A673 (cell line): ENCODE data around the gene GRID1. TPM values are rescaled to one million over a fixed set of nuclear protein-coding genes. Genes with fewer than 3 reads are reported as not detected.

ENCODE experiments used
- BruUV-seq: library from RNA; stranded (reverse); fragments of 400-500 nt; replicated peaks from 2 replicates; lab custom pipeline; 2021; lab: Mats Ljungman, UMichigan
- CTCF ChIA-PET: fragments of 300-600 bp; sonication (Branson Sonifier 250); formaldehyde crosslinking; loops from one replicate; lab custom pipeline; 2022; ENCODE audit warnings: antibody characterized with exemption; lab: Charles Lee
- POLR2A ChIA-PET: fragments of 300-600 bp; sonication (Branson Sonifier 250); formaldehyde crosslinking; loops from one replicate; lab custom pipeline; 2022; ENCODE audit warnings: antibody characterized with exemption; ENCODE audit not compliant: low non-redundant PET; lab: Charles Lee
- DNase-seq: peaks from one replicate; pipeline ENCODE4 v3.0.0-alpha.2; 2015; ENCODE audit warnings: low spot score
- H3K27ac ChIP-seq: fragments of 200-600 bp; sonication (generic); 2 replicates; pipeline ENCODE4 v1.5.1; 2016; ENCODE audit warnings: mixed run types, low read depth, mild to moderate bottlenecking, mixed read lengths, antibody characterized with exemption, low read length; ENCODE audit not compliant: poor library complexity, severe bottlenecking
- H3K27me3 ChIP-seq: fragments of 200-600 bp; sonication (generic); replicated peaks from 2 replicates; pipeline ENCODE4 v1.6.1; 2017; ENCODE audit warnings: mixed run types, low read depth, mild to moderate bottlenecking, mixed read lengths, antibody characterized with exemption, low read length; ENCODE audit not compliant: insufficient read depth, poor library complexity
- H3K36me3 ChIP-seq: fragments of 200-600 bp; sonication (generic); 2 replicates; pipeline ENCODE4 v1.6.1; 2016; ENCODE audit warnings: mixed run types, mild to moderate bottlenecking, mixed read lengths, antibody characterized with exemption, low read length; ENCODE audit not compliant: insufficient read depth, poor library complexity, severe bottlenecking
- H3K4me1 ChIP-seq: fragments of 200-600 bp; sonication (generic); 2 replicates; pipeline ENCODE4 v1.6.1; 2017; ENCODE audit warnings: mixed run types, mild to moderate bottlenecking, mixed read lengths, antibody characterized with exemption, low read length; ENCODE audit not compliant: insufficient read depth, poor library complexity, severe bottlenecking
- H3K4me3 ChIP-seq: fragments of 200-600 bp; sonication (generic); 2 replicates; pipeline ENCODE4 v1.5.1; 2016; ENCODE audit warnings: low read depth, mixed run types, mild to moderate bottlenecking, mixed read lengths, low read length; ENCODE audit not compliant: poor library complexity, severe bottlenecking
- H3K9me3 ChIP-seq: fragments of 200-600 bp; sonication (generic); 2 replicates; pipeline ENCODE4 v1.6.1; 2016; ENCODE audit warnings: mixed run types, low read depth, mild to moderate bottlenecking, mixed read lengths, antibody characterized with exemption, low read length; ENCODE audit not compliant: poor library complexity, severe bottlenecking
- EZH2 ChIP-seq: fragments of 200-600 bp; sonication (generic); IDR thresholded peaks from 2 replicates; pipeline ENCODE4 v1.6.1; 2017; ENCODE audit warnings: borderline replicate concordance, low read depth, mild to moderate bottlenecking, mixed read lengths, antibody characterized with exemption, low read length; ENCODE audit not compliant: poor library complexity, severe bottlenecking
- intact Hi-C: fragments of 100-400 bp; cut with micrococcal nuclease; formaldehyde crosslinking; loops from one replicate; pipeline ENCODE4 v1.10.0; 2022; ENCODE audit not compliant: unreplicated experiment
- total RNA-seq: library from RNA; stranded (reverse); gene quantifications from 2 replicates; pipeline ENCODE4 v1.2.3, GENCODE V29; 2021
- TF ChIP-seq, protein P1 (sequence below): fragments of 300-800, 200-600 bp; sonication (generic); conservative IDR thresholded peaks from 2 replicates; pipeline ENCODE4 v1.5.1; 2017; ENCODE audit warnings: low read depth, mild to moderate bottlenecking, antibody characterized with exemption, low read length, moderate library complexity, mixed read lengths

The GRID1 gene
- total RNA-seq, 1 experiment from 2014 or later = not detected

DNA sequence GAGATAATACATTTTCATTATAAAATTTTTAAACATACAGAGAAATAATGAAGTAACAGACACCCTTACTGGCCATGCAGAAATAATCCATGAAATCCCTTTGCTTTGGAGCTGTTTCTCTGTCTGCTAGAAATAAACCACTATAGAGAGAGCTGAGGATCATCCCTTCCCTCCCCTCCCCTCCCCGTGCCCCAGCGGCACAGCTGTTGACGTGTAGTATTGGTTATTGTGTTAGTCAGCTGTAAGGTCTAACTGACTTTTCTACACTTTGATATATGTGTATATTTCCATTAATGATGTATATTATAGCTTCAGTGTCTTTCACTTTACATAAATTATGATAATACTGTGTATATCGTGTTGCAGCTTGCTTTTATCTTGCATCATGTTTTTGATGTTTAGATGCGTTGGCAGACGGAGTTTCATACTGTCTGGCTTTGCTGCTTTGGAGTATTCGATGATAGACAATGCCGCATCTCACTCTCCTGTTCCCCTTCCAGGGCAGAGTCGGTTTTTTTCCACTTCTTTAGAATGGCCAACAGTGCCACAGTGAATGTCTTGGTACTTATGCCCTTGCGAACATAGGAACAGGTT, 27.4 kb upstream of the GRID1 start:
- CTCF ChIA-PET = no interaction called here
- no TSS peak for BruUV-seq
- no peak overlapping the region for H3K4me3 ChIP-seq
- no peaks in the 10 kb centered on the region for H3K9me3 ChIP-seq
- no peak for TF ChIP-seq EZH2
- TF ChIP-seq, protein P1, sequence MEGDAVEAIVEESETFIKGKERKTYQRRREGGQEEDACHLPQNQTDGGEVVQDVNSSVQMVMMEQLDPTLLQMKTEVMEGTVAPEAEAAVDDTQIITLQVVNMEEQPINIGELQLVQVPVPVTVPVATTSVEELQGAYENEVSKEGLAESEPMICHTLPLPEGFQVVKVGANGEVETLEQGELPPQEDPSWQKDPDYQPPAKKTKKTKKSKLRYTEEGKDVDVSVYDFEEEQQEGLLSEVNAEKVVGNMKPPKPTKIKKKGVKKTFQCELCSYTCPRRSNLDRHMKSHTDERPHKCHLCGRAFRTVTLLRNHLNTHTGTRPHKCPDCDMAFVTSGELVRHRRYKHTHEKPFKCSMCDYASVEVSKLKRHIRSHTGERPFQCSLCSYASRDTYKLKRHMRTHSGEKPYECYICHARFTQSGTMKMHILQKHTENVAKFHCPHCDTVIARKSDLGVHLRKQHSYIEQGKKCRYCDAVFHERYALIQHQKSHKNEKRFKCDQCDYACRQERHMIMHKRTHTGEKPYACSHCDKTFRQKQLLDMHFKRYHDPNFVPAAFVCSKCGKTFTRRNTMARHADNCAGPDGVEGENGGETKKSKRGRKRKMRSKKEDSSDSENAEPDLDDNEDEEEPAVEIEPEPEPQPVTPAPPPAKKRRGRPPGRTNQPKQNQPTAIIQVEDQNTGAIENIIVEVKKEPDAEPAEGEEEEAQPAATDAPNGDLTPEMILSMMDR = no peak
- POLR2A ChIA-PET = no interaction called here
- H3K27me3 ChIP-seq = no peaks in the 10 kb centered on the region
- no peaks in the 10 kb centered on the region for H3K4me1 ChIP-seq
- no peak for DNase-seq
- H3K27ac ChIP-seq = no peak overlapping the region
- no peaks in the 10 kb centered on the region for H3K36me3 ChIP-seq
- intact Hi-C loops = no loop called here

DNA sequence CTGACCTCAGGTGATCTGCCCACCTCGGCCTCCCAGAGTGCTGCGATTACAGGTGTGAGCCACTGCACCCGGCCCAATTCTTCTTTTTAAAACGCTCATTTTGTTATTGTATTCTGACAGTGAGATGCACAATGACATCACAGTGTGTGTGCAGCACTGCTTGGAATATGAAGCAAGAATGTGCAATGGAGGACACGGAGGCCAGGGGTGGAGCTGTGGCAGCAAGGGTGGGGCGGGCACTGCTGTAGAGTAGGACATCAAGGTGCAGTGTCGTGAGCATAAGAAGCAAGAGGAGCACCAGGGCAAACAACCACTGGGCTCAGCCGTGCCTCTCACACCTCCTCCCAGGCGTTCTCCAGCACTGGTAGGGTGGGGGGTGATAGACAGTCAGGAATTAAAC, 26.8 kb upstream of the GRID1 start:
- intact Hi-C loops = no loop called here
- Histone ChIP-seq H3K9me3 (no peaks in the 10 kb centered on the region), H3K27me3 (no peaks in the 10 kb centered on the region), H3K4me1 (no peaks in the 10 kb centered on the region), H3K27ac (no peak overlapping the region), H3K4me3 (no peak overlapping the region), H3K36me3 (no peaks in the 10 kb centered on the region)
- DNase-seq = no peak
- POLR2A ChIA-PET = interaction anchor here (0.5 to 0.6 kb wide), 2 partner anchors 37 to 695 kb away, joined by 5 to 6 read pairs; no protein-coding TSS in a partner anchor
- BruUV-seq = no TSS peak
- TF ChIP-seq EZH2 = no peak
- TF ChIP-seq, protein P1 = no peak
- CTCF ChIA-PET = no interaction called here

DNA sequence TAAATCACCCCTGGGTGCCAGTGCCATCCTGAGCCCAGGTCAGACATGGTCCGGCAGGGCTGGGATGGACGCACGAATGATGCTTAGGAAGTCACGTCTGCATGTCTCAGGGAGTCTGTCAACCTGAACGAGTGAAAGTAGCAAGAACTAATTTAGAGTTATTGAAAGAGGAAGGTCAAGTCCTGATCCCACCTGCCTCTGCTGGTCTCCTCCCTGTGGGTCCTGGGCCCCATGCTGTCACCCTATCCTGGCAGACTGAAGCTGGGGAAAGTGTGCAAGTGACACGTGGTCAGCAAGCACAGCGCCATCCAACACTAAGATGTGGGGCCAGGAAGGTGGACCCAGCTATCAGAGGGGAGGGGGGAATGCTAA, 26.1 kb upstream of the GRID1 start:
- BruUV-seq = no TSS peak

More for the DNA sequence above, 26.1 kb upstream of the GRID1 start:
- TF ChIP-seq EZH2 = no peak
- TF ChIP-seq, protein P1 = no peak
- Histone ChIP-seq H3K9me3 (no peaks in the 10 kb centered on the region), H3K4me3 (no peak overlapping the region), H3K36me3 (no peaks in the 10 kb centered on the region), H3K27me3 (no peaks in the 10 kb centered on the region), H3K4me1 (no peaks in the 10 kb centered on the region), H3K27ac (no peak overlapping the region)
- DNase-seq = no peak
- ChIA-PET POLR2A (interaction anchor here (0.5 kb wide), 1 partner anchor 694 kb away, joined by 5 read pairs; no protein-coding TSS in a partner anchor), CTCF (no interaction called here)
- intact Hi-C loops = no loop called here
